H9 (cell line): ENCODE results near the gene PRKAG2. TPM values are rescaled to one million over a fixed set of nuclear protein-coding genes. Genes with fewer than 3 reads are reported as not detected.

ENCODE experiments used
- DNase-seq: peaks from one replicate; pipeline ENCODE4 v3.0.0-alpha.2; 2017
- H2AFZ ChIP-seq: one replicate; pipeline ENCODE4 v1.6.1; 2013; ENCODE audit warnings: mild to moderate bottlenecking, low read length, control low read depth, moderate library complexity
- H2AK5ac ChIP-seq: 2 replicates; pipeline ENCODE4 v1.6.1; 2013; ENCODE audit warnings: low read length, control low read depth, mixed read lengths; ENCODE audit not compliant: insufficient read length
- H2BK120ac ChIP-seq: one replicate; pipeline ENCODE4 v1.6.1; 2013; ENCODE audit warnings: low read depth, mild to moderate bottlenecking, low read length, control low read depth, inconsistent platforms; ENCODE audit not compliant: poor library complexity, severe bottlenecking
- H2BK12ac ChIP-seq: 2 replicates; pipeline ENCODE4 v1.6.1; 2013; ENCODE audit warnings: low read length, control low read depth, mixed read lengths, low read depth; ENCODE audit not compliant: insufficient read length
- H2BK15ac ChIP-seq: 2 replicates; pipeline ENCODE4 v1.6.1; 2013; ENCODE audit warnings: low read depth, low read length, control low read depth
- H2BK20ac ChIP-seq: one replicate; pipeline ENCODE4 v1.6.1; 2013; ENCODE audit warnings: low read depth, mild to moderate bottlenecking, low read length, control low read depth, inconsistent platforms; ENCODE audit not compliant: poor library complexity, severe bottlenecking
- H2BK5ac ChIP-seq: 2 replicates; pipeline ENCODE4 v1.6.1; 2013; ENCODE audit warnings: low read length, control low read depth, mixed read lengths; ENCODE audit not compliant: insufficient read length
- H3K14ac ChIP-seq: 2 replicates; pipeline ENCODE4 v1.6.1; 2013; ENCODE audit warnings: low read length, control low read depth; ENCODE audit not compliant: insufficient read depth
- H3K18ac ChIP-seq: 2 replicates; pipeline ENCODE4 v1.6.1; 2013; ENCODE audit warnings: low read depth, mild to moderate bottlenecking, mixed read lengths, low read length, control low read depth; ENCODE audit not compliant: insufficient read length
- H3K23ac ChIP-seq: 2 replicates; pipeline ENCODE4 v1.6.1; 2013; ENCODE audit warnings: low read length, control low read depth, mixed read lengths, low read depth; ENCODE audit not compliant: insufficient read length
- H3K23me2 ChIP-seq: 2 replicates; pipeline ENCODE4 v1.6.1; 2013; ENCODE audit warnings: low read depth, mild to moderate bottlenecking, mixed read lengths, low read length, control low read depth; ENCODE audit not compliant: insufficient read length, poor library complexity, severe bottlenecking
- H3K27ac ChIP-seq: 2 replicates; pipeline ENCODE4 v1.5.1; 2013; ENCODE audit warnings: low read length, control low read depth, mixed read lengths, low read depth; ENCODE audit not compliant: insufficient read length
- H3K27me3 ChIP-seq: 2 replicates; pipeline ENCODE4 v1.6.1; 2013; ENCODE audit warnings: low read length, control low read depth, inconsistent platforms; ENCODE audit not compliant: insufficient read depth
- H3K4ac ChIP-seq: 2 replicates; pipeline ENCODE4 v1.6.1; 2013; ENCODE audit warnings: low read depth, mild to moderate bottlenecking, control low read depth, inconsistent platforms, low read length, moderate library complexity
- H3K4me1 ChIP-seq: 2 replicates; pipeline ENCODE4 v1.6.1; 2013; ENCODE audit warnings: low read length, control low read depth, inconsistent platforms; ENCODE audit not compliant: insufficient read depth
- H3K4me2 ChIP-seq: 2 replicates; pipeline ENCODE4 v1.6.1; 2013; ENCODE audit warnings: low read length, control low read depth, mixed read lengths; ENCODE audit not compliant: insufficient read length, insufficient read depth
- H3K56ac ChIP-seq: 2 replicates; pipeline ENCODE4 v1.6.1; 2013; ENCODE audit warnings: low read depth, mild to moderate bottlenecking, mixed read lengths, low read length, control low read depth; ENCODE audit not compliant: insufficient read length
- H3K79me1 ChIP-seq: 2 replicates; pipeline ENCODE4 v1.6.1; 2013; ENCODE audit warnings: low read depth, mild to moderate bottlenecking, moderate library complexity, low read length, control low read depth, inconsistent platforms; ENCODE audit not compliant: insufficient read depth, poor library complexity, severe bottlenecking
- H3K79me2 ChIP-seq: 2 replicates; pipeline ENCODE4 v1.6.1; 2013; ENCODE audit warnings: low read length, control low read depth, inconsistent platforms; ENCODE audit not compliant: insufficient read depth
- H3K9ac ChIP-seq: 2 replicates; pipeline ENCODE4 v1.6.1; 2013; ENCODE audit warnings: low read length, control low read depth, mixed read lengths; ENCODE audit not compliant: insufficient read length; ENCODE audit errors: extremely low read depth
- H3K9me3 ChIP-seq: one replicate; pipeline ENCODE4 v1.6.1; 2013; ENCODE audit warnings: low read depth, low read length, inconsistent platforms; ENCODE audit not compliant: control insufficient read depth
- H3T11ph ChIP-seq: one replicate; pipeline ENCODE4 v1.6.1; 2013; ENCODE audit warnings: mild to moderate bottlenecking, low read length, control low read depth, inconsistent platforms
- H4K20me1 ChIP-seq: one replicate; pipeline ENCODE4 v1.6.1; 2013; ENCODE audit not compliant: control insufficient read depth, insufficient read length, insufficient read depth
- H4K5ac ChIP-seq: 2 replicates; pipeline ENCODE4 v1.6.1; 2013; ENCODE audit warnings: low read depth, mild to moderate bottlenecking, mixed read lengths, low read length, control low read depth; ENCODE audit not compliant: insufficient read length
- H4K8ac ChIP-seq: replicated peaks from 2 replicates; pipeline ENCODE4 v1.6.1; 2013; ENCODE audit warnings: low read length, control low read depth, mixed read lengths, low read depth; ENCODE audit not compliant: insufficient read length
- H4K91ac ChIP-seq: 2 replicates; pipeline ENCODE4 v1.6.1; 2013; ENCODE audit warnings: low read depth, mild to moderate bottlenecking, moderate library complexity, mixed read lengths, low read length, control low read depth; ENCODE audit not compliant: insufficient read length
- H3K27ac Mint-ChIP-seq, 3 experiments: 2 replicates in 2 of 3; 3 replicates in 1 of 3; pipeline ENCODE4 v1.8.0; 2020 to 2021; ENCODE audit warnings: mixed read lengths in 3 of 3, mild to moderate bottlenecking in 1 of 3, moderate library complexity in 1 of 3
- H3K27me3 Mint-ChIP-seq: 2 replicates; pipeline ENCODE4 v1.8.0; 2021; ENCODE audit warnings: low read depth, mild to moderate bottlenecking, moderate library complexity, mixed read lengths
- H3K36me3 Mint-ChIP-seq, 3 experiments: 2 replicates in 2 of 3; 3 replicates in 1 of 3; pipeline ENCODE4 v1.8.0; 2020 to 2021; ENCODE audit warnings: low read depth in 3 of 3, mixed read lengths in 3 of 3; ENCODE audit not compliant: insufficient read depth in 1 of 3
- H3K4me1 Mint-ChIP-seq, 2 experiments: 2 replicates each; pipeline ENCODE4 v1.8.0; 2020; ENCODE audit warnings: mixed read lengths in 2 of 2
- H3K4me3 Mint-ChIP-seq, 2 experiments: 2 replicates in 1 of 2; 3 replicates in 1 of 2; pipeline ENCODE4 v1.8.0; 2020 to 2021; ENCODE audit warnings: mild to moderate bottlenecking in 2 of 2, mixed read lengths in 2 of 2, moderate library complexity in 1 of 2
- H3K9me3 Mint-ChIP-seq, 2 experiments: 2 replicates in 1 of 2; 3 replicates in 1 of 2; pipeline ENCODE4 v1.8.0; 2020; ENCODE audit warnings: mild to moderate bottlenecking in 2 of 2, mixed read lengths in 2 of 2, moderate library complexity in 1 of 2
- CTCF ChIP-seq: fragments of 200-600 bp; sonication (generic); conservative IDR thresholded peaks from 3 replicates; pipeline ENCODE4 v1.8.0; 2021; ENCODE audit warnings: antibody characterized with exemption, mild to moderate bottlenecking
- WGBS: extraction: QIAGEN DNeasy Blood & Tissue Kit; methylation state at CpG from one replicate; pipeline ENCODE4 v1.1.7; 2013; ENCODE audit warnings: missing lambda C conversion rate, low lambda C conversion rate, mixed read lengths; ENCODE audit not compliant: insufficient read length; ENCODE audit errors: extremely low coverage; 5-methylcytosine and 5-hydroxymethylcytosine counted together
- total RNA-seq: library from RNA; stranded (reverse); gene quantifications from 2 replicates; pipeline ENCODE4 v1.2.1, GENCODE V29; 2021

Gene PRKAG2
- total RNA-seq, 1 experiment from 2014 or later: 11.8 TPM

GRCh38 chr7:151817981-151818673 is 58.8 kb downstream of the PRKAG2 start:
- Histone ChIP-seq H4K91ac (no peak overlapping the region), H3K4me1 (peaks cover 5% of the 10 kb centered on the region), H4K5ac (no peak overlapping the region), H3K9me3 (no peaks in the 10 kb centered on the region), H3K23ac (no peak overlapping the region), H3K4ac (no peak overlapping the region), H4K8ac (no peak overlapping the region), H3K27me3 (no peaks in the 10 kb centered on the region; the same call in 1 of the 2 replicates), H3K56ac (no peak overlapping the region), H2BK12ac (no peak overlapping the region), H4K20me1 (no peaks in the 10 kb centered on the region), H3K18ac (no peak overlapping the region), H2BK120ac (no peak overlapping the region), H2BK20ac (no peak overlapping the region), H2BK15ac (no peak overlapping the region), H2AK5ac (no peak overlapping the region), H3K79me1 (no peaks in the 10 kb centered on the region), H3K14ac (no peak overlapping the region; the same call in 1 of the 2 replicates), H3K23me2 (peaks cover 4% of the 10 kb centered on the region), H3K4me2 (no peak overlapping the region), H2BK5ac (no peak overlapping the region), H3K9ac (no peak overlapping the region), H3K27ac (no peak overlapping the region), H3K79me2 (no peaks in the 10 kb centered on the region), H2AFZ (no peak overlapping the region), H3T11ph (no peak overlapping the region)
- no CpG with 5 or more reads among the region's 8 CpGs for WGBS
- Mint-ChIP-seq H3K4me1 (peaks cover 26 to 38% of the 10 kb centered on the region in 2 experiments), H3K27me3 (peaks cover 47% of the 10 kb centered on the region), H3K36me3 (no peaks in the 10 kb centered on the region), H3K9me3 (no peaks in the 10 kb centered on the region), H3K4me3 (no peak overlapping the region), H3K27ac (no peak overlapping the region)
- no peak for TF ChIP-seq CTCF
- DNase-seq: no peak
